HUES6 (cell line): ENCODE measurements around the gene GMEB2.
"Not testable (repeated sequence)": the region's sequence is repeated elsewhere in the genome, so short reads cannot be mapped to it uniquely, and the experiment has no call there.

Experiments
- H3K27ac ChIP-seq: 2 replicates; pipeline ENCODE4 v1.7.0; 2013; ENCODE audit warnings: low read depth, mild to moderate bottlenecking, low read length, inconsistent platforms
- H3K27me3 ChIP-seq: 2 replicates; pipeline ENCODE4 v1.6.1; 2013; ENCODE audit warnings: low read length; ENCODE audit not compliant: control insufficient read depth, insufficient read depth
- H3K36me3 ChIP-seq: 2 replicates; pipeline ENCODE4 v1.6.1; 2013; ENCODE audit warnings: low read length; ENCODE audit not compliant: control insufficient read depth, insufficient read depth
- H3K4me1 ChIP-seq: 2 replicates; pipeline ENCODE4 v1.6.1; 2013; ENCODE audit warnings: low read length; ENCODE audit not compliant: control insufficient read depth, insufficient read depth
- H3K4me3 ChIP-seq: 2 replicates; pipeline ENCODE4 v1.5.1; 2013; ENCODE audit warnings: low read depth, low read length
- H3K9ac ChIP-seq: one replicate; pipeline ENCODE4 v1.6.1; 2013; ENCODE audit warnings: mild to moderate bottlenecking, low read length
- H3K9me3 ChIP-seq: 2 replicates; pipeline ENCODE4 v1.6.1; 2013; ENCODE audit warnings: low read depth, low read length; ENCODE audit not compliant: control insufficient read depth, insufficient read depth

Gene GMEB2

GRCh38 chr20:63559485-63560332 lies 67.2 kb downstream of the GMEB2 start:
- peaks cover 19% of the 10 kb centered on the region for H3K36me3 ChIP-seq
- H3K27me3 ChIP-seq, H3K4me1 ChIP-seq, H3K27ac ChIP-seq, H3K4me3 ChIP-seq, H3K9ac ChIP-seq, H3K9me3 ChIP-seq: not testable (repeated sequence)

GRCh38 chr20:63558804-63559484 lies 68.0 kb downstream of the GMEB2 start:
- H3K27ac ChIP-seq = no peak overlapping the region
- peaks cover 17% of the 10 kb centered on the region; the same call in 1 of the 2 replicates for H3K36me3 ChIP-seq
- no peaks in the 10 kb centered on the region for H3K27me3 ChIP-seq
- H3K9ac ChIP-seq = no peak overlapping the region
- H3K4me3 ChIP-seq = no peak overlapping the region
- H3K4me1 ChIP-seq = peaks cover 10% of the 10 kb centered on the region; the same call in 1 of the 2 replicates
- H3K9me3 ChIP-seq = no peaks in the 10 kb centered on the region

- H3K9me3 ChIP-seq = no peaks in the 10 kb centered on the region
- peaks cover 10% of the 10 kb centered on the region; the same call in 1 of the 2 replicates for H3K36me3 ChIP-seq
- no peaks in the 10 kb centered on the region for H3K27me3 ChIP-seq
- no peak overlapping the region for H3K27ac ChIP-seq
- H3K4me3 ChIP-seq = no peak overlapping the region
- no peak overlapping the region for H3K9ac ChIP-seq
- H3K4me1 ChIP-seq = peaks cover 16% of the 10 kb centered on the region
These were observed 69.4 kb downstream of the GMEB2 start for GRCh38 chr20:63557481-63557891.

GRCh38 chr20:63556873-63557478 lies 69.9 kb downstream of the GMEB2 start:
- Histone ChIP-seq H3K9ac (no peak overlapping the region), H3K36me3 (peaks cover 10% of the 10 kb centered on the region; the same call in 1 of the 2 replicates), H3K27me3 (no peaks in the 10 kb centered on the region), H3K9me3 (no peaks in the 10 kb centered on the region), H3K4me3 (no peak overlapping the region), H3K4me1 (peaks cover 22% of the 10 kb centered on the region), H3K27ac (no peak overlapping the region)

GRCh38 chr20:63555661-63556381 lies 71.1 kb downstream of the GMEB2 start:
- H3K27me3 ChIP-seq = no peaks in the 10 kb centered on the region
- no peaks in the 10 kb centered on the region for H3K9me3 ChIP-seq
- H3K36me3 ChIP-seq = peaks cover 3% of the 10 kb centered on the region; the same call in 1 of the 2 replicates
- no peak overlapping the region for H3K4me3 ChIP-seq
- peaks cover 27% of the 10 kb centered on the region for H3K4me1 ChIP-seq
- no peak overlapping the region for H3K9ac ChIP-seq
- H3K27ac ChIP-seq = no peak overlapping the region

GRCh38 chr20:63554361-63555278 lies 72.3 kb downstream of the GMEB2 start:
- Histone ChIP-seq H3K27me3 (no peaks in the 10 kb centered on the region), H3K9me3 (no peaks in the 10 kb centered on the region), H3K36me3 (no peaks in the 10 kb centered on the region), H3K9ac (no peak overlapping the region), H3K4me1 (peaks cover 27% of the 10 kb centered on the region), H3K4me3 (peak overlapping the region; percentile 94), H3K27ac (no peak overlapping the region)

- no peaks in the 10 kb centered on the region for H3K9me3 ChIP-seq
- peak within 1 kb of the TSS; percentile 18 for H3K9ac ChIP-seq
These were observed 73.0 kb downstream of the GMEB2 start, which contains the start of gene FNDC11 for GRCh38 chr20:63553933-63554290. Gene FNDC11 (plus strand): TSS chr20:63554159. CDS start chr20:63555664, 1,505 bp downstream.

GRCh38 chr20:63553251-63553932 lies 73.5 kb downstream of the GMEB2 start:
- Histone ChIP-seq H3K9me3 (no peaks in the 10 kb centered on the region), H3K4me3 (peak overlapping the region; percentile 94), H3K27ac (peak overlapping the region; percentile 76), H3K36me3 (no peaks in the 10 kb centered on the region), H3K9ac (peak overlapping the region; percentile 18), H3K4me1 (peaks cover 35% of the 10 kb centered on the region), H3K27me3 (no peaks in the 10 kb centered on the region)

More at GRCh38 chr20:63553933-63554290, 73.0 kb downstream of the GMEB2 start, which contains the start of gene FNDC11:
- H3K36me3 ChIP-seq = no peaks in the 10 kb centered on the region
- peaks cover 30% of the 10 kb centered on the region for H3K4me1 ChIP-seq
- H3K27me3 ChIP-seq = no peaks in the 10 kb centered on the region
- peak within 1 kb of the TSS; percentile 76 for H3K27ac ChIP-seq
- peak within 1 kb of the TSS; percentile 94 for H3K4me3 ChIP-seq

GRCh38 chr20:63552481-63553249 lies 74.2 kb downstream of the GMEB2 start:
- no peaks in the 10 kb centered on the region for H3K9me3 ChIP-seq
- peak overlapping the region; percentile 76 for H3K27ac ChIP-seq
- no peaks in the 10 kb centered on the region for H3K36me3 ChIP-seq
- no peaks in the 10 kb centered on the region for H3K27me3 ChIP-seq
- peak overlapping the region; percentile 46 for H3K4me3 ChIP-seq
- peak overlapping the region; percentile 18 for H3K9ac ChIP-seq
- peaks cover 42% of the 10 kb centered on the region for H3K4me1 ChIP-seq
